Tibial artery (tissue), 4 donors: ENCODE measurements around the gene ATN1.

Source experiments
- DNase-seq, 2 donors: peaks; one replicate each; pipeline ENCODE4 v3.0.0-alpha.2; 2019
- H3K27ac ChIP-seq, 2 donors: fragments of 200-600 bp; sonication (generic) in 1 of 2; 1 replicate in 1 of 2; 2 replicates in 1 of 2; pipeline ENCODE4 v1.5.1; 2018 to 2019; ENCODE audit warnings: mild to moderate bottlenecking in 1 of 2
- H3K27me3 ChIP-seq, 2 donors: fragments of 200-600 bp; sonication (generic) in 1 of 2; one replicate each; pipeline versions ENCODE4 v1.5.1 to v1.6.0; 2016 to 2019
- H3K36me3 ChIP-seq, 3 donors: fragments of 200-600 bp; sonication (generic) in 2 of 3; one replicate each; pipeline ENCODE4 v1.5.1; 2016 to 2019; ENCODE audit warnings: mild to moderate bottlenecking in 2 of 3
- H3K4me1 ChIP-seq, 4 donors: fragments of 200-600 bp; sonication (generic) in 2 of 4; 1 replicate in 3 of 4; 2 replicates in 1 of 4; pipeline ENCODE4 v1.5.1; 2016 to 2019
- H3K4me3 ChIP-seq, 2 donors: fragments of 200-600 bp; sonication (generic) in 1 of 2; 1 replicate in 1 of 2; 2 replicates in 1 of 2; pipeline ENCODE4 v1.5.1; 2018 to 2019; ENCODE audit warnings: mild to moderate bottlenecking in 2 of 2
- H3K9me3 ChIP-seq, 3 donors: fragments of 200-600 bp; sonication (generic) in 1 of 3; one replicate each; pipeline ENCODE4 v1.5.1; 2016 to 2019
- CTCF ChIP-seq, 2 experiments: fragments of 200-600 bp in 1 of 2; fragments of 450-650 bp in 1 of 2; IDR thresholded peaks; one replicate each; pipeline ENCODE4 v1.5.1; 2017 to 2019; ENCODE audit warnings: antibody characterized with exemption in 2 of 2, mild to moderate bottlenecking in 1 of 2, moderate library complexity in 1 of 2
- intact Hi-C: fragments of 100-400 bp; cut with DNase I; formaldehyde crosslinking; loops from one replicate; pipeline ENCODE4 v1.15.0; 2023; ENCODE audit warnings: low total_unique reads

Gene ATN1

DNA sequence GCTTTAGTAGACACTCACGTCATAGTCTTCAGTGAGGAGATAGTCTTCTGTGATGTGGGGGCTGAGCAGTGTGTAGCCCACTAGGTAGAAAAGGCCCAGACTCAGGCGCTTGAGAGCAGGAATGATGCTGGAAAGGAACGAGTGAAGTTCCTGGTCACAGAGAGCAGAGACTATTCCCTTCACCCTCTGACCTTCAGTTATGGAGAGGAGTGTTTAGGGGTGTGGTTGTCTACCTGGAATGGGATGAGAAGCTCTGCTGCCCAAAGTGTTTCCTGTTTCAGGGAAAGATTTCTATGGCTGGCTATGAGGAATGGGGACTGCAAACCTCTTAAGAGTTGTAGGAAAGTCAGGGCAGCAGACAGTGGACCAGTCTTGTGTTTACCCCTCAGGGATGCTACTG lies 51.7 kb downstream of the ATN1 start:
- intact Hi-C loops = no loop called here
- H3K27me3 ChIP-seq = no peaks in the 10 kb centered on the region
- no peaks in the 10 kb centered on the region for H3K9me3 ChIP-seq
- TF ChIP-seq CTCF (IDR thresholded peaks at IDR 0.05) = no peak
- DNase-seq = no peak
- peaks cover 62 to 90% (median 88%) of the 10 kb centered on the region in 3 donors for H3K36me3 ChIP-seq
- H3K27ac ChIP-seq = no peak overlapping the region
- no peaks in the 10 kb centered on the region for H3K4me1 ChIP-seq
- H3K4me3 ChIP-seq = no peak overlapping the region

DNA sequence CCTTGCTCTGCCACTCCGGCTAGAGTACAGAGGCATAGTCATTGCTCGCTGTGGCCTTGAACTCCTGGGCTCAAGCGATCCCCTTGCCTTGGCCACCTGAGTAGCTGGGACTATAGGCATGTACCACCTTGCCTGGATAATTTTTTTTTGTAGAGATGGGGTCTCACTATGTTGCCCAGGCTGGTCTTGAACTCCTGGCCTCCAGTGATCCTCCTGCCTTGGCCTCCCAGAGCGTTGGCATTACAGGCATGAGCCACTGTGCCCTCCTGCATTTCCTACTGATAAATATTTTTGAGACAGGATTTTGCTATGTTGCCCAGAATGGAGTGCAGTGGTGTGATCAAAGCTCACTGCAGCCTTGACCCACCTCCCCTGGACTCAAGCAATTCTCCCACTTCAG lies 52.3 kb downstream of the ATN1 start:
- Histone ChIP-seq H3K4me1 (no peaks in the 10 kb centered on the region), H3K36me3 (peaks cover 56 to 88% (median 82%) of the 10 kb centered on the region in 3 donors), H3K4me3 (no peak overlapping the region), H3K27me3 (no peaks in the 10 kb centered on the region), H3K9me3 (no peaks in the 10 kb centered on the region), H3K27ac (no peak overlapping the region)
- no peak for DNase-seq
- intact Hi-C loops = no loop called here
- no peak for TF ChIP-seq CTCF (IDR thresholded peaks at IDR 0.05)

- Histone ChIP-seq H3K4me3 (no peak overlapping the region), H3K27me3 (no peaks in the 10 kb centered on the region), H3K36me3 (peaks cover 51 to 87% (median 75%) of the 10 kb centered on the region in 3 donors), H3K9me3 (no peaks in the 10 kb centered on the region), H3K4me1 (no peaks in the 10 kb centered on the region), H3K27ac (no peak overlapping the region)
- TF ChIP-seq CTCF (IDR thresholded peaks at IDR 0.05) = no peak
- intact Hi-C loops = no loop called here
- DNase-seq = no peak
Observed at GRCh38 chr12:6980740-6981139, 53.0 kb downstream of the ATN1 start.

GRCh38 chr12:6981152-6982052 lies 53.6 kb downstream of the ATN1 start:
- peaks cover 44 to 87% (median 68%) of the 10 kb centered on the region in 3 donors for H3K36me3 ChIP-seq
- H3K27ac ChIP-seq = no peak overlapping the region
- intact Hi-C loops = no loop called here
- no peak overlapping the region for H3K4me3 ChIP-seq
- no peak for TF ChIP-seq CTCF (IDR thresholded peaks at IDR 0.05)
- H3K27me3 ChIP-seq = no peaks in the 10 kb centered on the region
- no peak for DNase-seq
- H3K9me3 ChIP-seq = no peaks in the 10 kb centered on the region
- no peaks in the 10 kb centered on the region for H3K4me1 ChIP-seq

GRCh38 chr12:6982532-6982931 lies 54.8 kb downstream of the ATN1 start:
- DNase-seq = no peak
- no peaks in the 10 kb centered on the region for H3K27me3 ChIP-seq
- H3K4me1 ChIP-seq = no peaks in the 10 kb centered on the region
- TF ChIP-seq CTCF (IDR thresholded peaks at IDR 0.05) = no peak
- intact Hi-C loops = no loop called here
- H3K36me3 ChIP-seq = peaks cover 33 to 81% (median 57%) of the 10 kb centered on the region in 3 donors
- H3K4me3 ChIP-seq = no peak overlapping the region
- H3K27ac ChIP-seq = no peak overlapping the region
- no peaks in the 10 kb centered on the region for H3K9me3 ChIP-seq
